CD14-positive monocyte (primary cell): Measurements from ENCODE around the gene THSD4. TPM values are rescaled to one million over a fixed set of nuclear protein-coding genes. Genes with fewer than 3 reads are reported as not detected.
"Not testable (repeated sequence)": the region's sequence is repeated elsewhere in the genome, so short reads cannot be mapped to it uniquely, and the experiment has no call there.

Source experiments
- DNase-seq, 3 donors: peaks; one replicate each; pipeline ENCODE4 v3.0.0-alpha.2; 2011 to 2022
- H2AFZ ChIP-seq: 2 replicates; pipeline ENCODE4 v1.6.0; 2012; ENCODE audit warnings: mild to moderate bottlenecking, low read depth, low read length, inconsistent platforms; ENCODE audit not compliant: insufficient read depth, poor library complexity, severe bottlenecking
- H3K27ac ChIP-seq, 2 donors: 1 replicate in 1 of 2; 2 replicates in 1 of 2; pipeline ENCODE4 v1.5.1; 2012 to 2013; ENCODE audit warnings: low read length in 2 of 2, control low read depth in 1 of 2, inconsistent platforms in 1 of 2, low read depth in 1 of 2, mild to moderate bottlenecking in 1 of 2
- H3K27me3 ChIP-seq, 2 donors: one replicate each; pipeline versions ENCODE4 v1.6.0 to v1.6.1; 2011 to 2013; ENCODE audit warnings: low read length in 2 of 2; ENCODE audit not compliant: control insufficient read depth in 2 of 2, insufficient read depth in 2 of 2
- H3K36me3 ChIP-seq, 2 donors: replicated peaks in 1 of 2; 1 replicate in 1 of 2; 2 replicates in 1 of 2; pipeline versions ENCODE4 v1.5.1 to v1.6.1; 2012 to 2013; ENCODE audit warnings: low read length in 2 of 2, control low read depth in 1 of 2, inconsistent platforms in 1 of 2, mild to moderate bottlenecking in 1 of 2; ENCODE audit not compliant: insufficient read depth in 2 of 2, control insufficient read depth in 1 of 2
- H3K4me1 ChIP-seq, 2 donors: 1 replicate in 1 of 2; 2 replicates in 1 of 2; pipeline versions ENCODE4 v1.5.1 to v1.6.1; 2012 to 2013; ENCODE audit warnings: low read length in 2 of 2, control low read depth in 1 of 2, inconsistent platforms in 1 of 2, mild to moderate bottlenecking in 1 of 2, moderate library complexity in 1 of 2; ENCODE audit not compliant: insufficient read depth in 2 of 2, control insufficient read depth in 1 of 2
- H3K4me2 ChIP-seq: replicated peaks from 2 replicates; pipeline ENCODE3; 2012; ENCODE audit warnings: low read length, moderate library complexity, mild to moderate bottlenecking; ENCODE audit not compliant: poor library complexity, severe bottlenecking; ENCODE audit errors: extremely low read depth
- H3K4me3 ChIP-seq, 3 experiments: fragments of 200-600 bp in 1 of 3; sonication (generic) in 1 of 3; replicated peaks in 1 of 3; 1 replicate in 2 of 3; 2 replicates in 1 of 3; pipeline ENCODE4 v1.5.1; 2011 to 2013; ENCODE audit warnings: low read length in 3 of 3, mild to moderate bottlenecking in 3 of 3, control low read depth in 2 of 3, low read depth in 2 of 3, inconsistent platforms in 1 of 3, moderate library complexity in 1 of 3
- H3K79me2 ChIP-seq: 2 replicates; pipeline ENCODE4 v1.6.0; 2012; ENCODE audit warnings: mild to moderate bottlenecking, control low read depth, inconsistent platforms, low read length, moderate library complexity; ENCODE audit not compliant: insufficient read depth
- H3K9ac ChIP-seq: 2 replicates; pipeline ENCODE4 v1.6.0; 2017; ENCODE audit warnings: low read length, mild to moderate bottlenecking; ENCODE audit not compliant: insufficient read depth, poor library complexity, severe bottlenecking
- H3K9me3 ChIP-seq, 2 donors: replicated peaks in 1 of 2; 1 replicate in 1 of 2; 2 replicates in 1 of 2; pipeline versions ENCODE4 v1.5.1 to v1.6.1; 2012 to 2013; ENCODE audit warnings: low read length in 2 of 2, control low read depth in 1 of 2; ENCODE audit not compliant: control insufficient read depth in 1 of 2, insufficient read depth in 1 of 2
- H4K20me1 ChIP-seq: 2 replicates; pipeline ENCODE4 v1.6.0; 2012; ENCODE audit warnings: mild to moderate bottlenecking, low read length, control low read depth, moderate library complexity; ENCODE audit not compliant: insufficient read depth
- H3K27ac Mint-ChIP-seq, 7 donors: one replicate each; pipeline ENCODE4 v1.8.0; 2020; ENCODE audit warnings: mild to moderate bottlenecking in 7 of 7, mixed read lengths in 7 of 7, moderate library complexity in 6 of 7, inconsistent platforms in 2 of 7
- H3K27me3 Mint-ChIP-seq, 3 donors: one replicate each; pipeline ENCODE4 v1.8.0; 2021 to 2022; ENCODE audit warnings: low read depth in 3 of 3, mild to moderate bottlenecking in 3 of 3, mixed read lengths in 3 of 3, moderate library complexity in 3 of 3, inconsistent platforms in 1 of 3
- H3K36me3 Mint-ChIP-seq, 2 donors: one replicate each; pipeline ENCODE4 v1.8.0; 2020; ENCODE audit warnings: mixed read lengths in 2 of 2, inconsistent platforms in 1 of 2, mild to moderate bottlenecking in 1 of 2
- H3K4me1 Mint-ChIP-seq: one replicate; pipeline ENCODE4 v1.8.0; 2020; ENCODE audit warnings: mild to moderate bottlenecking, mixed read lengths
- H3K4me3 Mint-ChIP-seq, 2 donors: one replicate each; pipeline ENCODE4 v1.8.0; 2020; ENCODE audit warnings: mild to moderate bottlenecking in 2 of 2, mixed read lengths in 2 of 2, moderate library complexity in 1 of 2
- H3K9me3 Mint-ChIP-seq, 7 donors: one replicate each; pipeline ENCODE4 v1.8.0; 2020 to 2022; ENCODE audit warnings: mixed read lengths in 7 of 7, mild to moderate bottlenecking in 6 of 7, moderate library complexity in 6 of 7, inconsistent platforms in 2 of 7
- WGBS: methylation state at CpG from one replicate; pipeline ENCODE4 v1.1.5; 2013; ENCODE audit warnings: missing lambda C conversion rate; ENCODE audit not compliant: insufficient coverage; 5-methylcytosine and 5-hydroxymethylcytosine counted together
- intact Hi-C, 2 donors: fragments of 100-400 bp; cut with micrococcal nuclease; formaldehyde crosslinking; loops; one replicate each; pipeline versions ENCODE4 v1.15.0 to v1.15.1; 2023
- polyA plus RNA-seq, 3 donors: library from polyadenylated mRNA; depleted of rRNA in 1 of 3; unstranded in 2 of 3; stranded (reverse) in 1 of 3; fragments of 300-500 nt in 2 of 3; fragments of >200 nt in 1 of 3; fragmentation: Illumina TruSeq in 2 of 3; gene quantifications; 1 replicate in 2 of 3; 2 replicates in 1 of 3; pipeline ENCODE4 v1.2.3, GENCODE V29; 2012 to 2021
- TF ChIP-seq, protein P1 (sequence below): fragments of 200-600 bp; IDR thresholded peaks from one replicate; pipeline ENCODE4 v1.8.0; 2022; ENCODE audit warnings: antibody characterized with exemption, mild to moderate bottlenecking

The THSD4 gene
- polyA plus RNA-seq, 3 donors, result not detected

DNA sequence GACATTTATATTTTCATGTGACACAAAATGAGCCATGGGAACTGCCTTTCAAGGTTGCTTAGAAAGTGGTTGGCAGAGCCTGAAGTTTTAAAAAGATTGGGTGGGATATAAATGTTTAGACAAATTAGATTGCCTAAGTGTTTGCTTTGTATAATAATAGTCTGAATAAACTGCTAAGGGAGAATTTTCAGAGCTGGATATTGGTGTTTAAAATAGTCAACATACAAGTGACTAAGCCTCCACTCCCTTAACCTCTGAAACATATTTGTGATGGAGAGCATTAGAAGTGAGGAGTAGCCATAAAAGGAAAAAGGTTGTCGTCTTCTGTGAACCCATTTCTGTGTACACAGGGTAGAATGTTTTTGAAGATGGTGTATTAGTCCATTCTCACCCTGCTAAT is 201.6 kb downstream of the THSD4 start:
- no peak overlapping the region for H3K4me2 ChIP-seq
- H4K20me1 ChIP-seq, result no peaks in the 10 kb centered on the region
- peaks cover 0 to 15% (median 5%) of the 10 kb centered on the region in 7 donors for H3K9me3 Mint-ChIP-seq
- H3K27me3 Mint-ChIP-seq, result peaks cover 4 to 8% (median 5%) of the 10 kb centered on the region in 3 donors
- H3K36me3 ChIP-seq, result no peaks in the 10 kb centered on the region
- H3K27me3 ChIP-seq, result no peaks in the 10 kb centered on the region
- H3K27ac ChIP-seq, result no peak overlapping the region
- H3K4me3 ChIP-seq, result no peak overlapping the region
- TF ChIP-seq, protein P1, sequence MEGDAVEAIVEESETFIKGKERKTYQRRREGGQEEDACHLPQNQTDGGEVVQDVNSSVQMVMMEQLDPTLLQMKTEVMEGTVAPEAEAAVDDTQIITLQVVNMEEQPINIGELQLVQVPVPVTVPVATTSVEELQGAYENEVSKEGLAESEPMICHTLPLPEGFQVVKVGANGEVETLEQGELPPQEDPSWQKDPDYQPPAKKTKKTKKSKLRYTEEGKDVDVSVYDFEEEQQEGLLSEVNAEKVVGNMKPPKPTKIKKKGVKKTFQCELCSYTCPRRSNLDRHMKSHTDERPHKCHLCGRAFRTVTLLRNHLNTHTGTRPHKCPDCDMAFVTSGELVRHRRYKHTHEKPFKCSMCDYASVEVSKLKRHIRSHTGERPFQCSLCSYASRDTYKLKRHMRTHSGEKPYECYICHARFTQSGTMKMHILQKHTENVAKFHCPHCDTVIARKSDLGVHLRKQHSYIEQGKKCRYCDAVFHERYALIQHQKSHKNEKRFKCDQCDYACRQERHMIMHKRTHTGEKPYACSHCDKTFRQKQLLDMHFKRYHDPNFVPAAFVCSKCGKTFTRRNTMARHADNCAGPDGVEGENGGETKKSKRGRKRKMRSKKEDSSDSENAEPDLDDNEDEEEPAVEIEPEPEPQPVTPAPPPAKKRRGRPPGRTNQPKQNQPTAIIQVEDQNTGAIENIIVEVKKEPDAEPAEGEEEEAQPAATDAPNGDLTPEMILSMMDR, result no peak
- no peak overlapping the region for H3K27ac Mint-ChIP-seq
- intact Hi-C loops, result loop anchor here in 1 of 2 donors (10.0 kb wide), 1 partner anchor 62 kb away; no protein-coding TSS in a partner anchor
- no peak for DNase-seq
- WGBS, result no CpG with 5 or more reads among the region's 1 CpG
- H3K9me3 ChIP-seq, result peaks cover 0 to 3% of the 10 kb centered on the region in 2 donors
- H3K9ac ChIP-seq, result no peak overlapping the region
- H2AFZ ChIP-seq, result no peak overlapping the region
- H3K79me2 ChIP-seq, result no peaks in the 10 kb centered on the region
- H3K4me3 Mint-ChIP-seq, result no peak overlapping the region
- H3K4me1 ChIP-seq, result no peaks in the 10 kb centered on the region
- no peaks in the 10 kb centered on the region for H3K4me1 Mint-ChIP-seq
- H3K36me3 Mint-ChIP-seq, result no peaks in the 10 kb centered on the region

DNA sequence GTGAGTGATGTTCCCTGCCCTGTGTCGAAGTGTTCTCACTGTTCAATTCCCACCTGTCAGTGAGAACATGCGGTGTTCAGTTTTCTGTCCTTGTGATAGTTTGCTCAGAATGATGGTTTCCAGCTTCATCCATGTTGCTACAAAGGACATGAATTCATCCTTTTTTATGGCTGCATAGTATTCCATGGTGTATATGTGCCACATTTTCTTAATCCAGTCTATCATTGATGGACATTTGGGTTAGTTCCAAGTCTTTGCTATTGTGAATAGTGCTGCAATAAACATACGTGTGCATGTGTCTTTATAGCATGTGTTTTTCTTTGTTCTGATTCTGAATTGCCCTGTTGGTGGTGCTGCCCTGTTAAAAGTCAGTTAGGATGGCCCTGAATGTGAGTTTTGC is 204.2 kb downstream of the THSD4 start:
- WGBS, result 80% methylated on average over 1 of the region's 3 CpGs
- intact Hi-C loops, result loop anchor here in 1 of 2 donors (10.0 kb wide), 1 partner anchor 65 kb away; no protein-coding TSS in a partner anchor
- H3K9me3 ChIP-seq, H3K36me3 Mint-ChIP-seq, H3K79me2 ChIP-seq, H3K9ac ChIP-seq, H3K9me3 Mint-ChIP-seq, H3K27ac ChIP-seq, H3K36me3 ChIP-seq, H3K4me1 Mint-ChIP-seq, H2AFZ ChIP-seq, H3K27me3 ChIP-seq, H3K4me1 ChIP-seq, H3K4me3 ChIP-seq, H3K4me2 ChIP-seq, H4K20me1 ChIP-seq, H3K27ac Mint-ChIP-seq, DNase-seq, H3K4me3 Mint-ChIP-seq: not testable (repeated sequence)
- peaks cover 4 to 11% (median 4%) of the 10 kb centered on the region in 3 donors for H3K27me3 Mint-ChIP-seq
